MCF 10A (cell line): ENCODE data around the gene SMIM3. TPM values are rescaled to one million over a fixed set of nuclear protein-coding genes. Genes with fewer than 3 reads are reported as not detected.
A peak's percentile ranks its signal among the peaks of the same experiment; 100 is the strongest.

Experiments used
- BruUV-seq: library from RNA; stranded (reverse); fragments of 400-500 nt; replicated peaks from 2 replicates; lab custom pipeline; 2021; lab: Mats Ljungman, UMichigan
- CTCF ChIA-PET: fragments of 300-600 bp; sonication (Branson Sonifier 250); formaldehyde crosslinking; extraction: SDS; loops from one replicate; lab custom pipeline; 2021; ENCODE audit warnings: antibody characterized with exemption, inconsistent platforms; lab: Yijun Ruan, JAX
- POLR2A ChIA-PET: fragments of 300-600, 350-650 bp; sonication (Branson Sonifier 250); formaldehyde crosslinking; extraction: SDS; loops from one replicate; lab custom pipeline; 2020; ENCODE audit warnings: antibody characterized with exemption, inconsistent platforms; lab: Yijun Ruan, JAX
- DNase-seq: peaks from one replicate; pipeline ENCODE4 v3.0.0-alpha.2; 2018; ENCODE audit not compliant: unreplicated experiment
- H3K27ac Mint-ChIP-seq: one replicate; pipeline ENCODE4 v1.8.0; 2022; ENCODE audit warnings: mild to moderate bottlenecking, low read depth, mixed read lengths; ENCODE audit not compliant: unreplicated experiment
- H3K27me3 Mint-ChIP-seq: one replicate; pipeline ENCODE4 v1.8.0; 2022; ENCODE audit warnings: mixed read lengths; ENCODE audit not compliant: insufficient read depth, unreplicated experiment
- H3K36me3 Mint-ChIP-seq: one replicate; pipeline ENCODE4 v1.8.0; 2022; ENCODE audit warnings: mild to moderate bottlenecking, moderate library complexity, mixed read lengths; ENCODE audit not compliant: insufficient read depth, unreplicated experiment
- H3K4me1 Mint-ChIP-seq: one replicate; pipeline ENCODE4 v1.8.0; 2022; ENCODE audit warnings: mixed read lengths; ENCODE audit not compliant: insufficient read depth, unreplicated experiment
- H3K4me3 Mint-ChIP-seq: one replicate; pipeline ENCODE4 v1.8.0; 2022; ENCODE audit warnings: mild to moderate bottlenecking, moderate library complexity, mixed read lengths; ENCODE audit not compliant: unreplicated experiment
- H3K9me3 Mint-ChIP-seq: one replicate; pipeline ENCODE4 v1.8.0; 2022; ENCODE audit warnings: mixed read lengths; ENCODE audit not compliant: unreplicated experiment
- intact Hi-C: fragments of 100-400 bp; cut with micrococcal nuclease; formaldehyde crosslinking; loops from 2 replicates; pipeline ENCODE4 v1.14.1; 2022
- total RNA-seq: library from RNA; stranded (reverse); gene quantifications from 2 replicates; pipeline ENCODE4 v1.2.3, GENCODE V29; 2022
- TF ChIP-seq, protein P1 (sequence below): fragments of 200-600 bp; IDR thresholded peaks from one replicate; pipeline ENCODE4 v1.8.0; 2022; ENCODE audit warnings: antibody characterized with exemption, mild to moderate bottlenecking; ENCODE audit not compliant: unreplicated experiment

Gene SMIM3
- total RNA-seq, 1 experiment from 2014 or later: 21.7 TPM

DNA sequence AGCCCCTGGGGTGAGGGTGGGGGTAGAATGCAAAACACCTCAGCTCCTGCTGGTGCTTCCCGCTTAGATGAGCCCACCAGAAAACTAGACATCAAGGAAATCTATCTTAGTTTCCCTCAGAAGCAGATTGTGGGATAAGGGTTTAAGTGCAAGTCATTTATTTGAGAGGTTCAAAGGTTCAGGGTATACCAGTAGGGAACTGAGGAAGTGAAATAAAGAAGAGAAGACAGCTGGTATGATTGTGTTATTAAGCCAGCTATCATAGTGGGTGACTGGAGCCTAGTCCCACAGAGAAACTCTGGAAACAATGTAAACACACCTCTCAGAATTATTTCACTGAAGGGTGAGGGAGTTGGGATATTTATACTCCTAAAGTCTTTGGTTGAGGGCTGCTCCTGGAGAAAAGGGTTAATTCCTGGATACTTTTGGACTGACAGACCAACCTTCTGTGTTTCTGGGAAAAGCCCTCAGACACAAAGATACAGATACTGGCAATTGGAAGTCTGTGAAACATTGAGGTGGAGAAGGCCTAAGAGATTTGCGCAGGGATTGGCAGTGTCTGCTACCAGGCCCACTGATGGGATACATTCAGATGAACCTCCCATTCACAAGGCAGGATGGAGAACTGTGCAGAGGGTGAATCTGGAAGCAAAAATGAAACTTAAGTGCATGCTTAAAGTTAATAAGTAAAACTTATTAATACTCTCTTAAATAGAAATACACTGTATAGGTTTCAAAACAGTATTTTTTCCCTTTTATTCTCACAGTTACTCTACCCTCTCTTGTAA lies 13.4 kb upstream of the SMIM3 start:
- CTCF ChIA-PET: interaction anchor here (1.1 to 18.3 kb wide), 11 partner anchors 11 to 515 kb away, joined by 3 to 348 read pairs (median 15); partner anchors contain the start of genes IRGM, RBM22 and SMIM3

GRCh38 chr5:150765799-150766169 lies 12.8 kb upstream of the SMIM3 start:
- no TSS peak for BruUV-seq
- Mint-ChIP-seq H3K27ac (no peak overlapping the region), H3K4me3 (no peak overlapping the region), H3K4me1 (peaks cover 23% of the 10 kb centered on the region), H3K9me3 (peaks cover 8% of the 10 kb centered on the region), H3K36me3 (no peaks in the 10 kb centered on the region), H3K27me3 (no peaks in the 10 kb centered on the region)
- intact Hi-C loops: no loop called here
- ChIA-PET CTCF (interaction anchor here (0.7 to 18.3 kb wide), 8 partner anchors 12 to 206 kb away, joined by 4 to 348 read pairs (median 14); partner anchors contain the start of genes IRGM and SMIM3), POLR2A (interaction anchor here (0.9 to 18.2 kb wide), 2 partner anchors 10 to 66 kb away, joined by 6 to 541 read pairs; partner anchors contain the start of gene SMIM3)
- no peak for DNase-seq
- TF ChIP-seq, protein P1, sequence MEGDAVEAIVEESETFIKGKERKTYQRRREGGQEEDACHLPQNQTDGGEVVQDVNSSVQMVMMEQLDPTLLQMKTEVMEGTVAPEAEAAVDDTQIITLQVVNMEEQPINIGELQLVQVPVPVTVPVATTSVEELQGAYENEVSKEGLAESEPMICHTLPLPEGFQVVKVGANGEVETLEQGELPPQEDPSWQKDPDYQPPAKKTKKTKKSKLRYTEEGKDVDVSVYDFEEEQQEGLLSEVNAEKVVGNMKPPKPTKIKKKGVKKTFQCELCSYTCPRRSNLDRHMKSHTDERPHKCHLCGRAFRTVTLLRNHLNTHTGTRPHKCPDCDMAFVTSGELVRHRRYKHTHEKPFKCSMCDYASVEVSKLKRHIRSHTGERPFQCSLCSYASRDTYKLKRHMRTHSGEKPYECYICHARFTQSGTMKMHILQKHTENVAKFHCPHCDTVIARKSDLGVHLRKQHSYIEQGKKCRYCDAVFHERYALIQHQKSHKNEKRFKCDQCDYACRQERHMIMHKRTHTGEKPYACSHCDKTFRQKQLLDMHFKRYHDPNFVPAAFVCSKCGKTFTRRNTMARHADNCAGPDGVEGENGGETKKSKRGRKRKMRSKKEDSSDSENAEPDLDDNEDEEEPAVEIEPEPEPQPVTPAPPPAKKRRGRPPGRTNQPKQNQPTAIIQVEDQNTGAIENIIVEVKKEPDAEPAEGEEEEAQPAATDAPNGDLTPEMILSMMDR: no peak

More for the DNA sequence above, 13.4 kb upstream of the SMIM3 start:
- no TSS peak for BruUV-seq
- Mint-ChIP-seq H3K27ac (peak overlapping the region; percentile 95), H3K9me3 (peaks cover 8% of the 10 kb centered on the region), H3K27me3 (no peaks in the 10 kb centered on the region), H3K4me1 (peaks cover 23% of the 10 kb centered on the region), H3K4me3 (no peak overlapping the region), H3K36me3 (no peaks in the 10 kb centered on the region)
- POLR2A ChIA-PET: interaction anchor here (0.6 to 18.2 kb wide), 3 partner anchors 10 to 25 kb away, joined by 3 to 541 read pairs (median 55); partner anchors contain the start of gene SMIM3
- no peak for DNase-seq
- TF ChIP-seq, protein P1: no peak
- intact Hi-C loops: no loop called here

DNA sequence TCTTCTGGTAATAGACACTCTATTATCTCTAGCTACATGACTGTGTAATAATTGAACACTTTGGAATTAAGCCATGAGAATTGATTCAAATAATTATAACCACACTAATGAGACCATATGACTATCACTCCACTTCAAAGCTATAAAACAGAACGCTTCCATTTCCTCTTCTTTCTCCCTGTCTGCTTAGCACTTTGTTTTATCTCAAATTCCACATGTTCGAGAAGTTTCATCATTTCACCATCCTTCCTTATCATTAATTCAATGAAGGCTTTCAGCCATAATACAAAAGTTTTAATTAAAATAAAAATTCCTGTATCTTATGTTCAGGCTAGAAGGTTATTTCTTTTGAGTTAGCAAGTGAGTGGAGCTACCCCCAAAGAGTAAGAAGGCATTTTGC lies 12.3 kb upstream of the SMIM3 start:
- no peak for DNase-seq
- CTCF ChIA-PET: interaction anchor here (0.7 to 18.3 kb wide), 8 partner anchors 12 to 206 kb away, joined by 4 to 348 read pairs (median 14); partner anchors contain the start of genes IRGM and SMIM3
- Mint-ChIP-seq H3K4me1 (peaks cover 23% of the 10 kb centered on the region), H3K9me3 (peaks cover 10% of the 10 kb centered on the region), H3K36me3 (no peaks in the 10 kb centered on the region), H3K27me3 (no peaks in the 10 kb centered on the region), H3K4me3 (no peak overlapping the region), H3K27ac (no peak overlapping the region)
- POLR2A ChIA-PET: interaction anchor here (0.7 to 18.5 kb wide), 5 partner anchors 8 to 80 kb away, joined by 3 to 541 read pairs (median 6); partner anchors contain the start of genes DCTN4, IRGM, RBM22 and SMIM3
- TF ChIP-seq, protein P1: no peak
- intact Hi-C loops: no loop called here
- no TSS peak for BruUV-seq
